Activated CD4-positive, alpha-beta T cell treated with anti-CD3 and anti-CD28 coated beads, Interleukin-2, amount 10 ng/mL, durations not matched to agents 7 days and 5 days (primary cell): ENCODE data around the gene NPC1. TPM values are rescaled to one million over a fixed set of nuclear protein-coding genes. Genes with fewer than 3 reads are reported as not detected.
"Not testable (repeated sequence)": the region's sequence is repeated elsewhere in the genome, so short reads cannot be mapped to it uniquely, and the experiment has no call there.

Experiments used
- CTCF ChIA-PET: fragments of 350-600 bp; sonication (Branson Sonifier 250); formaldehyde crosslinking; loops from one replicate; lab custom pipeline; 2021; ENCODE audit warnings: antibody characterized with exemption; lab: Charles Lee
- POLR2A ChIA-PET: fragments of 350-600 bp; sonication (Branson Sonifier 250); formaldehyde crosslinking; loops from one replicate; lab custom pipeline; 2021; ENCODE audit warnings: antibody characterized with exemption; lab: Charles Lee
- DNase-seq: peaks from one replicate; pipeline ENCODE4 v3.0.0-alpha.2; 2020
- H3K27ac Mint-ChIP-seq: one replicate; pipeline ENCODE4 v1.8.0; 2021; ENCODE audit warnings: mild to moderate bottlenecking, moderate library complexity, mixed read lengths
- H3K27me3 Mint-ChIP-seq: one replicate; pipeline ENCODE4 v1.8.0; 2021; ENCODE audit warnings: mixed read lengths
- H3K36me3 Mint-ChIP-seq: one replicate; pipeline ENCODE4 v1.8.0; 2021; ENCODE audit warnings: low read depth, mixed read lengths
- H3K4me1 Mint-ChIP-seq: one replicate; pipeline ENCODE4 v1.8.0; 2021; ENCODE audit warnings: mixed read lengths
- H3K4me3 Mint-ChIP-seq: one replicate; pipeline ENCODE4 v1.8.0; 2021; ENCODE audit warnings: mild to moderate bottlenecking, moderate library complexity, mixed read lengths
- H3K9me3 Mint-ChIP-seq: one replicate; pipeline ENCODE4 v1.8.0; 2021; ENCODE audit warnings: mixed read lengths
- total RNA-seq, 2 experiments: library from RNA; stranded (reverse); gene quantifications; one replicate each; pipeline ENCODE4 v1.2.3, GENCODE V29; 2021

NPC1 gene
- total RNA-seq, 2 experiments from 2014 or later = 33.8 to 37.3 TPM

GRCh38 chr18:23583071-23583865 is 3.0 kb downstream of the NPC1 start:
- H3K36me3 Mint-ChIP-seq = peaks cover 33% of the 10 kb centered on the region
- POLR2A ChIA-PET = no interaction called here

GRCh38 chr18:23580677-23581367 is 5.5 kb downstream of the NPC1 start:
- no peak overlapping the region for H3K27ac Mint-ChIP-seq
- peaks cover 3% of the 10 kb centered on the region for H3K9me3 Mint-ChIP-seq
- DNase-seq = no peak
- H3K36me3 Mint-ChIP-seq = peaks cover 42% of the 10 kb centered on the region
- ChIA-PET CTCF (interaction anchor here (0.7 to 4.8 kb wide), 4 partner anchors 40 to 127 kb away, joined by 3 to 17 read pairs (median 6); partner anchors contain the start of gene RIOK3), POLR2A (interaction anchor here (0.6 kb wide), 1 partner anchor 143 kb away, joined by 3 read pairs; no protein-coding TSS in a partner anchor)
- H3K4me1 Mint-ChIP-seq = peaks cover 57% of the 10 kb centered on the region
- no peak overlapping the region for H3K4me3 Mint-ChIP-seq
- H3K27me3 Mint-ChIP-seq = no peaks in the 10 kb centered on the region

More at GRCh38 chr18:23583071-23583865, 3.0 kb downstream of the NPC1 start:
- CTCF ChIA-PET = interaction anchor here (0.8 to 4.8 kb wide), 3 partner anchors 10 to 112 kb away, joined by 3 to 17 read pairs (median 3); no protein-coding TSS in a partner anchor
- H3K4me1 Mint-ChIP-seq = peaks cover 60% of the 10 kb centered on the region
- no peak overlapping the region for H3K4me3 Mint-ChIP-seq
- peaks cover 3% of the 10 kb centered on the region for H3K27me3 Mint-ChIP-seq
- no peaks in the 10 kb centered on the region for H3K9me3 Mint-ChIP-seq
- H3K27ac Mint-ChIP-seq = no peak overlapping the region
- no peak for DNase-seq

GRCh38 chr18:23578891-23579653 is 7.2 kb downstream of the NPC1 start:
- Mint-ChIP-seq H3K36me3 (peaks cover 55% of the 10 kb centered on the region), H3K27ac (no peak overlapping the region), H3K9me3 (peaks cover 3% of the 10 kb centered on the region), H3K27me3 (no peaks in the 10 kb centered on the region), H3K4me1 (peaks cover 58% of the 10 kb centered on the region), H3K4me3 (no peak overlapping the region)
- DNase-seq = no peak
- POLR2A ChIA-PET = no interaction called here
- CTCF ChIA-PET = interaction anchor here (0.5 to 2.5 kb wide), 7 partner anchors 9 to 124 kb away, joined by 3 to 9 read pairs (median 3); no protein-coding TSS in a partner anchor

- POLR2A ChIA-PET = no interaction called here
- Mint-ChIP-seq H3K36me3 (peaks cover 51% of the 10 kb centered on the region), H3K27ac (no peak overlapping the region), H3K9me3 (peaks cover 3% of the 10 kb centered on the region), H3K4me3 (no peak overlapping the region), H3K27me3 (no peaks in the 10 kb centered on the region), H3K4me1 (peaks cover 58% of the 10 kb centered on the region)
- DNase-seq = no peak
- CTCF ChIA-PET = interaction anchor here (0.5 to 1.5 kb wide), 3 partner anchors 8 to 95 kb away, joined by 3 read pairs; no protein-coding TSS in a partner anchor
Measured at GRCh38 chr18:23578067-23578701, 8.1 kb downstream of the NPC1 start.

DNA sequence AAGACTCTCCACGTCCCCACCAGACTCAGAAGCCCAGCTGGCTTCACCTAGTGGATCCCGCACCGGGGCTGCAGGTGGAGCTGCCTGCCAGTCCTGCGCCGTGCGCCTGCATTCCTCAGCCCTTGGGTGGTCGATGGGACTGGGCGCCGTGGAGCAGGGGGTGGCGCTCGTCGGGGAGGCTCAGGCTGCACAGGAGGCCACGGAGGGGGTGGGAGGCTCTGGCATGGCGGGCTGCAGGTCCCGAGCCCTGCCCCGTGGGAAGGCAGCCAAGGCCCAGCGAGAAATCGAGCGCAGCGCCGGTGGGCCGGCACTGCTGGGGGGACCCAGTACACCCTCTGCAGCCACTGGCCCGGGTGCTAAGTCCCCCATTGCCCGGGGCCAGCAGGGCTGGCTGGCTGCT is 8.8 kb downstream of the NPC1 start:
- peaks cover 58% of the 10 kb centered on the region for H3K4me1 Mint-ChIP-seq
- H3K4me3 Mint-ChIP-seq, POLR2A ChIA-PET, H3K27me3 Mint-ChIP-seq, DNase-seq, H3K9me3 Mint-ChIP-seq, H3K27ac Mint-ChIP-seq: not testable (repeated sequence)
- CTCF ChIA-PET = interaction anchor here (2.3 kb wide), 1 partner anchor 8 kb away, joined by 9 read pairs; the partner anchor contains the start of gene NPC1
- H3K36me3 Mint-ChIP-seq = peaks cover 51% of the 10 kb centered on the region

- Mint-ChIP-seq H3K4me1 (peaks cover 58% of the 10 kb centered on the region), H3K27me3 (no peaks in the 10 kb centered on the region), H3K4me3 (no peak overlapping the region), H3K27ac (peak overlapping the region; percentile 84), H3K9me3 (peaks cover 3% of the 10 kb centered on the region), H3K36me3 (peaks cover 46% of the 10 kb centered on the region)
- no peak for DNase-seq
- ChIA-PET CTCF (interaction anchor here (1.1 to 2.3 kb wide), 3 partner anchors 10 to 59 kb away, joined by 3 to 9 read pairs (median 3); partner anchors contain the start of gene NPC1), POLR2A (no interaction called here)
Measured at GRCh38 chr18:23575309-23575651, 11.0 kb downstream of the NPC1 start.

DNA sequence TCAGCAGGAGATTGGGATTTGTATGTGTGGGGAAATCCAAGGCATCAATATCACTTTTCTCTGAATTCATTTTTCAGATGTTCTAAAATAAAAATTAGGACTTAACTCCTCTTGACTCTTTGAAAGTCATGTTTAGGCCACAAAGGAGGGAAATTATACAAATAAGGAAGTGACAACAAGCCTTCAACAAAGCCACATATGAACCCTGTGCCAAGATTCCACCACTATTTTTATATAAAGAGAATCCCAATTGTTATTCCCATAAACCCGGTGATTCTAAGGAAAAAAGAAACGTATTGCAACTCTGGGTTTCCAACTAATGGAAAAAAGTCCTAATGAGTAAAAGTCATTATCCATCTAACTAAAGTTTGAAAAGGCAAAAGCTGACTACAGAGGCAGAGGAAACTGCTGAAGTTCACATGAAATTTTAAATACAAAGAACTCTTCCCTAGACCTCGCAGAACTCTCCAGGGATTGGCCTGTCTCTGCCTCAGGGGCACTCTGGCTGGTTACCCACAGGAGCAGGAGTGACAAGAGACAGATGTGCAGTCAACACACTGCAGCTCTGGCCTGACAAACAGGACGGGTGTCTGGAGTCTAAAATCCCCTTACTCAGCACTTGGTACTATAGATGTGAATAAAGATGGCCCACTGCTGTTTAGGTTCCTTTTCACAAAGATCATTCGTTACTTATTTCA is 11.5 kb downstream of the NPC1 start:
- peak overlapping the region; percentile 84 for H3K27ac Mint-ChIP-seq
- H3K36me3 Mint-ChIP-seq = peaks cover 51% of the 10 kb centered on the region
- ChIA-PET CTCF (interaction anchor here (1.1 to 2.3 kb wide), 3 partner anchors 11 to 59 kb away, joined by 3 to 9 read pairs (median 3); partner anchors contain the start of gene NPC1), POLR2A (no interaction called here)
- no peak for DNase-seq
- peaks cover 53% of the 10 kb centered on the region for H3K4me1 Mint-ChIP-seq
- peaks cover 3% of the 10 kb centered on the region for H3K9me3 Mint-ChIP-seq
- peak overlapping the region; percentile 46 for H3K4me3 Mint-ChIP-seq
- no peaks in the 10 kb centered on the region for H3K27me3 Mint-ChIP-seq

GRCh38 chr18:23573626-23574431 is 12.5 kb downstream of the NPC1 start:
- H3K27ac Mint-ChIP-seq = peak overlapping the region; percentile 84
- H3K9me3 Mint-ChIP-seq = peaks cover 3% of the 10 kb centered on the region
- DNase-seq = peak; percentile 23
- ChIA-PET POLR2A (no interaction called here), CTCF (interaction anchor here (1.0 to 1.1 kb wide), 2 partner anchors 8 to 23 kb away, joined by 3 read pairs; no protein-coding TSS in a partner anchor)
- H3K27me3 Mint-ChIP-seq = no peaks in the 10 kb centered on the region
- peak overlapping the region; percentile 46 for H3K4me3 Mint-ChIP-seq
- peaks cover 47% of the 10 kb centered on the region for H3K4me1 Mint-ChIP-seq
- peaks cover 52% of the 10 kb centered on the region for H3K36me3 Mint-ChIP-seq

- H3K9me3 Mint-ChIP-seq = peaks cover 3% of the 10 kb centered on the region
- peak overlapping the region; percentile 84 for H3K27ac Mint-ChIP-seq
- H3K4me3 Mint-ChIP-seq = no peak overlapping the region
- H3K27me3 Mint-ChIP-seq = no peaks in the 10 kb centered on the region
- H3K36me3 Mint-ChIP-seq = peaks cover 56% of the 10 kb centered on the region
- H3K4me1 Mint-ChIP-seq = peaks cover 43% of the 10 kb centered on the region
- DNase-seq = no peak
- POLR2A ChIA-PET = no interaction called here
- CTCF ChIA-PET = interaction anchor here (1.0 kb wide), 1 partner anchor 9 kb away, joined by 3 read pairs; no protein-coding TSS in a partner anchor
Measured at GRCh38 chr18:23573020-23573419, 13.3 kb downstream of the NPC1 start.

GRCh38 chr18:23572570-23572969 is 13.7 kb downstream of the NPC1 start:
- no peak overlapping the region for H3K4me3 Mint-ChIP-seq
- no peak for DNase-seq
- ChIA-PET POLR2A (no interaction called here), CTCF (interaction anchor here (1.0 kb wide), 1 partner anchor 9 kb away, joined by 3 read pairs; no protein-coding TSS in a partner anchor)
- H3K9me3 Mint-ChIP-seq = peaks cover 3% of the 10 kb centered on the region
- peaks cover 57% of the 10 kb centered on the region for H3K36me3 Mint-ChIP-seq
- peaks cover 43% of the 10 kb centered on the region for H3K4me1 Mint-ChIP-seq
- H3K27me3 Mint-ChIP-seq = no peaks in the 10 kb centered on the region
- H3K27ac Mint-ChIP-seq = peak overlapping the region; percentile 9

DNA sequence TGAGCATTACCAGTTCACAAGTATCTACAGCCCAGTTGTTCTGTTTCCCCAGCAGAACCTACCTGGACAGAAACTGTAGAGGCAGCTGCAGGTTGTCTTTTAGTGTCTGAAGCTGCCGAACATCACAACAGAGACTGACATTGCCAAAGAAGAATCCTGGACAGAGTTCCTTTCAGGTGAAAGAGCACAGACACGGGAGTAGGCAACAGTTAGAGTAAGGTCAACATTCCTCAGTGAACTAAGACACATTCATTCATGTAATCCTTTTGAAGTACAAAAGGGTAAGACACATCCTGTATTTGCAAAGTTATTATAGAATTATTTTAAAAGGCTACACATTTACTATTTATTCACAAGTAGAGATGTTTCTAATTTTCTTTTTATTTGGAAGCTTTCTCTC is 14.3 kb downstream of the NPC1 start:
- Mint-ChIP-seq H3K4me3 (no peak overlapping the region), H3K9me3 (peaks cover 3% of the 10 kb centered on the region), H3K4me1 (peaks cover 43% of the 10 kb centered on the region), H3K27ac (no peak overlapping the region), H3K27me3 (no peaks in the 10 kb centered on the region), H3K36me3 (peaks cover 62% of the 10 kb centered on the region)
- DNase-seq = no peak
- CTCF ChIA-PET = interaction anchor here (0.6 to 0.9 kb wide), 3 partner anchors 12 to 20 kb away, joined by 3 to 6 read pairs (median 3); no protein-coding TSS in a partner anchor
- POLR2A ChIA-PET = no interaction called here
